Right lobe of liver (tissue), 4 donors: ENCODE data around the gene KIAA0513.

ENCODE experiments used
- POLR2A ChIP-seq: fragments of 450-650 bp; IDR thresholded peaks from one replicate; pipeline ENCODE4 v1.6.1; 2017; ENCODE audit warnings: antibody characterized with exemption, mild to moderate bottlenecking
- TF ChIP-seq, protein P1 (sequence below), 4 donors: fragments of 200-600 bp in 3 of 4; fragments of 450-650 bp in 1 of 4; IDR thresholded peaks; one replicate each; pipeline versions ENCODE4 v1.5.1 to v1.8.0; 2016 to 2022; ENCODE audit warnings: antibody characterized with exemption in 4 of 4, mild to moderate bottlenecking in 2 of 4
- donor health status: DM: no; HTN: no; CAD: no.
- donor health status: DM: no; HTN: no; CAD: no.
- donor health status: DM: no; HTN: yes; CAD: no.

DNA sequence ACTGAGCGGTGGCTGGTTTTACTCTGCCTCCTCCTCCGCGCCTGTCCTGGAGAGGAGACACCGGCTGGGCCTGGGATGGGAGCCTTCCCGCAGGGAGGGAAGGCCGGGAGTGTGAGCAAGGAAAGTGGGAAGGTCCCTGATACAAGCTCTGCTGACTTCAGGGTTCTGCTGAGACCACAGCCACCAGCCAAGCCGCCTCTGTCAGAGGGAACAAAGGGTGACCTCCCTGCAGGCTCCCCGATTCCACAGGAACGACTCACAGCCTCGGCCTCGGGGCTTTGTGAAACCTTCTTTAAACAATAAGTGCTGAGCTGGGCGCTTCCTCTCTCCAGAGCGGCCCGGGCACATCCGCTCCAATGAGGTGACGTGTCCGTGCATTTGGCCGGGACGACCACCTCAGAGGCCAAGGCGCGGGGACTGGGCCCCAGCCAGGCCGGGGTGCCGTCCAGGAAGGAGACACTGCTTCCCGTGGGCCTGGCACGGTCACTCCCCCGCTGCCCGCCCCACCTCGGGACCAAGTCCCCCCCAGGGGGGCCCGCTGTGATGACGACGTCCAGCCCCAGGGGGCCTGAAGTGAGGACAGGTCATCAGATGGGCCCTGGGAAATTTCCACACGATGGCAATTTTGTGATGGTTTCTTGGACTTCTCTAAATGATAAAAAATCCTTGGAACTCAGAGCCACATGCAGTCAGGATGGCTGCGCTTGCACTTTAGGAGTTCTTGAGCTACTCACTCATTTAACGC, 96.5 kb downstream of the KIAA0513 start:
- TF ChIP-seq, protein P1, sequence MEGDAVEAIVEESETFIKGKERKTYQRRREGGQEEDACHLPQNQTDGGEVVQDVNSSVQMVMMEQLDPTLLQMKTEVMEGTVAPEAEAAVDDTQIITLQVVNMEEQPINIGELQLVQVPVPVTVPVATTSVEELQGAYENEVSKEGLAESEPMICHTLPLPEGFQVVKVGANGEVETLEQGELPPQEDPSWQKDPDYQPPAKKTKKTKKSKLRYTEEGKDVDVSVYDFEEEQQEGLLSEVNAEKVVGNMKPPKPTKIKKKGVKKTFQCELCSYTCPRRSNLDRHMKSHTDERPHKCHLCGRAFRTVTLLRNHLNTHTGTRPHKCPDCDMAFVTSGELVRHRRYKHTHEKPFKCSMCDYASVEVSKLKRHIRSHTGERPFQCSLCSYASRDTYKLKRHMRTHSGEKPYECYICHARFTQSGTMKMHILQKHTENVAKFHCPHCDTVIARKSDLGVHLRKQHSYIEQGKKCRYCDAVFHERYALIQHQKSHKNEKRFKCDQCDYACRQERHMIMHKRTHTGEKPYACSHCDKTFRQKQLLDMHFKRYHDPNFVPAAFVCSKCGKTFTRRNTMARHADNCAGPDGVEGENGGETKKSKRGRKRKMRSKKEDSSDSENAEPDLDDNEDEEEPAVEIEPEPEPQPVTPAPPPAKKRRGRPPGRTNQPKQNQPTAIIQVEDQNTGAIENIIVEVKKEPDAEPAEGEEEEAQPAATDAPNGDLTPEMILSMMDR (IDR thresholded peaks at IDR 0.05), result no peak
- TF ChIP-seq POLR2A, result no peak
